Pancreas (tissue), 10 donors: ENCODE measurements around the gene BRINP2. TPM values are rescaled to one million over a fixed set of nuclear protein-coding genes. Genes with fewer than 3 reads are reported as not detected.

ENCODE experiments used
- ATAC-seq, 4 donors: fragments of 200-7000 bp; cut with Tn5 transposase; one replicate each; pipeline versions ENCODE4 v1.8.0 to v1.9.1; 2020; ENCODE audit warnings: mild to moderate bottlenecking in 4 of 4, moderate library complexity in 4 of 4
- DNase-seq, 6 donors: peaks; one replicate each; pipeline ENCODE4 v3.0.0-alpha.2; 2020
- FAIRE-seq: peaks from 2 replicates; lab custom pipeline; 2012; peaks lifted over from hg19 to GRCh38; lab: Jason Lieb, UNC
- H3K27ac ChIP-seq, 4 donors: fragments of 200-600 bp; sonication (generic); 1 replicate in 3 of 4; 2 replicates in 1 of 4; pipeline versions ENCODE4 v1.5.0 to v1.8.0; 2020
- H3K27me3 ChIP-seq, 4 donors: fragments of 200-600 bp; one replicate each; pipeline ENCODE4 v1.8.0; 2021
- H3K36me3 ChIP-seq, 3 donors: fragments of 200-600 bp; sonication (generic) in 1 of 3; one replicate each; pipeline versions ENCODE4 v1.5.0 to v1.8.0; 2020 to 2021
- H3K4me1 ChIP-seq, 3 donors: fragments of 200-600 bp; one replicate each; pipeline ENCODE4 v1.8.0; 2021
- H3K4me3 ChIP-seq, 4 donors: fragments of 200-600 bp; sonication (generic) in 2 of 4; one replicate each; pipeline versions ENCODE4 v1.5.0 to v1.8.0; 2020 to 2021
- H3K9me3 ChIP-seq, 4 donors: fragments of 200-600 bp; one replicate each; pipeline ENCODE4 v1.8.0; 2021
- CTCF ChIP-seq, 4 donors: fragments of 200-600 bp; sonication (generic) in 3 of 4; IDR thresholded peaks; one replicate each; pipeline versions ENCODE4 v1.5.0 to v1.8.0; 2021; ENCODE audit warnings: antibody characterized with exemption in 4 of 4
- WGBS, 2 donors: extraction: QIAGEN DNeasy Blood & Tissue Kit; methylation state at CpG; one replicate each; pipeline ENCODE4 v1.1.7; 2013; 5-methylcytosine and 5-hydroxymethylcytosine counted together
- intact Hi-C, 3 donors: fragments of 100-400 bp; cut with DNase I; formaldehyde crosslinking; loops; one replicate each; pipeline versions ENCODE4 v1.11.1 to v1.14.2; 2022
- polyA plus RNA-seq, 2 donors: library from polyadenylated mRNA; stranded (reverse); fragments of 200-250 nt; gene quantifications; one replicate each; pipeline ENCODE4 v1.2.3, GENCODE V29; 2013
- total RNA-seq, 6 donors: library from RNA; stranded (reverse); fragmentation: NEBNext Ultra II Directional in 4 of 6; extraction: Animal tissue kit (Norgen Biotek cat#: 25700) in 4 of 6; gene quantifications; one replicate each; pipeline versions ENCODE4 v1.2.1 to v1.2.4, GENCODE V29; 2021 to 2023
- donor health status: healthy with polysubstance abuse.
- donor health status: DM: no; HTN: no; CAD: no; lungs with moderate emphysema.
- donor health status: DM: no; HTN: no; CAD: no.
- donor health status: control.
- donor health status: control.
- donor health status: Bipolar disorder and iron deficiency.
- donor health status: DM: yes; HTN: yes; CAD: no.
- donor health status: DM: no; HTN: no; CAD: no.
- donor health status: DM: no; HTN: no; CAD: no.
- donor health status: DM: yes; HTN: yes; CAD: no.

Gene BRINP2
- total and polyA plus RNA-seq, 8 donors: 0.04 to 0.23 (median 0.19) TPM; not detected in 5

DNA sequence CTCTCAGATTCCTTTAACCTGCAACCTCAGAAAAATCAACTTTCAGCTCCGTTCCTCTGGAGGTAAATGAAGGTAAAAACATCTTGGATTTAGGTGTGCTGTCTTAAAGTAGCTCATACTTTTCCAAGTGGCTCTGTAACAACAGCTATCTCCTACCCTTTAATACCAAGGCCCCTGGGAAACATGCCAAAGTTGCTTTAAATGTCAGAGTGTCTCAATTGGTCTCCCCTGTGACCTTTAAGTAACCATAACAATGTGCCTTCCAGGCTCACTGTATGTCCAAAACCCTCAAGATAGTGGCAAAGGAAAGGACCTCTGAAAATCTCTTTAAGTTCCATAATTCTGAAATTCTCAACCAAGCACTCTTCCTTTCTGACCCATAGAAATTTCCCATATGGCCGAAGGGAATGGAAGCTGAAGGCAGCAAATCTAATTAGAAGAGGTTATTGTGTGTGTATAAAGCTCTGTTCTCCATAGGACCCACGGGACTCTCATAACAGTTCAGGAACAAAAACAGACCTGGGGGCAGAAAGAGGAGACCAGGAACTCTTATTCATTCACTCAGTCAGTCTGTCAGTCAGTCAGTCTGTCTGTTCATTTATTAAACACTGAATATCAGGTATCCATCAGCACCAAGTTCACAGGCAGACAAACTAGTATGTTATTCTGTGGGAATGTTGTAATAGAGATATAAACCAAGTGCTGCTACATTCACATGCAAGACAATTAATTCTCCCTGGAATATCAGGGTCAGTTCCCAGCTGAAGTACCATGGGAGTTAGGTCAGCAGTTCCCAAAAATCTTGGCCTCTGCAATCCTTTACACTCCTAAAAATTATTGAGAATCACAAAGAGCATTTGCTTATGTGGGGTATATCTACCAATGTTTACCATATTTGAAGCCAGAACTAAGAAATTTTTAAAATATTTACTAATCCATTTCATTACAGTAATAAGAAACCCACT, 25.4 kb upstream of the BRINP2 start:
- WGBS, 2 donors: 57 to 64% methylated on average over 3 of the region's 3 CpGs
- Histone ChIP-seq H3K27me3 (peaks cover 0 to 5% (median 0%) of the 10 kb centered on the region in 4 donors), H3K4me1 (no peaks in the 10 kb centered on the region), H3K27ac (no peak overlapping the region), H3K36me3 (no peaks in the 10 kb centered on the region), H3K9me3 (no peaks in the 10 kb centered on the region), H3K4me3 (no peak overlapping the region)
- DNase-seq (no peak), FAIRE-seq (no peak), ATAC-seq (no peak)
- no peak for TF ChIP-seq CTCF (IDR thresholded peaks at IDR 0.05)
- intact Hi-C loops: no loop called here

- FAIRE-seq: no peak
- Histone ChIP-seq H3K4me3 (no peak overlapping the region), H3K27ac (no peak overlapping the region), H3K4me1 (no peaks in the 10 kb centered on the region), H3K9me3 (no peaks in the 10 kb centered on the region), H3K27me3 (no peaks in the 10 kb centered on the region), H3K36me3 (no peaks in the 10 kb centered on the region)
- WGBS, 2 donors: 46 to 51% methylated on average over 2 of the region's 2 CpGs
- no peak for DNase-seq
- intact Hi-C loops: no loop called here
- ATAC-seq: no peak
- TF ChIP-seq CTCF (IDR thresholded peaks at IDR 0.05): no peak
These were observed 24.3 kb upstream of the BRINP2 start for GRCh38 chr1:177146499-177146898.

GRCh38 chr1:177162243-177162642, 8.5 kb upstream of the BRINP2 start:
- Histone ChIP-seq H3K36me3 (no peaks in the 10 kb centered on the region), H3K27ac (no peak overlapping the region), H3K27me3 (peaks cover 0 to 25% (median 2%) of the 10 kb centered on the region in 4 donors), H3K4me3 (no peak overlapping the region), H3K9me3 (no peaks in the 10 kb centered on the region), H3K4me1 (no peaks in the 10 kb centered on the region)
- no peak for FAIRE-seq
- 48 to 63% methylated on average over 2 of the region's 2 CpGs for WGBS, 2 donors
- intact Hi-C loops: no loop called here
- ATAC-seq: no peak
- DNase-seq: no peak
- no peak for TF ChIP-seq CTCF (IDR thresholded peaks at IDR 0.05)

DNA sequence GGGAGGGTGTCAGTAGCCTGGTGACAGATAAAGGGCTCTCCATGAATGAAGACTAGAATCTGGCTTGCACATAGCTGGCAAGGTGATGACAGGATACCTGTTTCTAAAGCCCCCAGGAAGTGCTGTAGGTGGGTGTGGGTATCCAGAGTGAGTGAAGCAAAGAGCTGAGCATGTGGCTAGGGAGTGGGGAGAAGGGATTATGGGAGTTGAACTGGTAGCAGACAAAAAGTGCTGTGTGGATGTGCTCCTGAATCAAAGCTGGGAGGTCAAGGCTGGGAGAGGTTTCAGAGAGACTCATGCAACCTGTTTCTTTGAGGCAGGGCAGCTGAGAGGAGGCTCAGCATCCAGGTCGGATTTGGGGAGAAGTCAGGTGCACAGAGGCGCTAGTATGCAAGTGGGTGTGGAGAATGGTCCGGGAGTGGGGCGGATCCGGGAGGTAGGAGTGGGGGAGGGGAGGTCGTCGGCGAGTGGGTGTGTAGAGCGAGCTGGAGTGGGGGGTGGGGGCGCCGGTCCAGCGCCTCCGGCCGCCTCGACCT, 6.8 kb upstream of the BRINP2 start:
- intact Hi-C loops: no loop called here
- Histone ChIP-seq H3K27ac (no peak overlapping the region), H3K4me1 (no peaks in the 10 kb centered on the region), H3K9me3 (no peaks in the 10 kb centered on the region), H3K27me3 (peaks cover 0 to 25% (median 2%) of the 10 kb centered on the region in 4 donors), H3K36me3 (no peaks in the 10 kb centered on the region), H3K4me3 (peak overlapping the region in 1 of 4 donors; percentile 37)
- no peak for DNase-seq
- FAIRE-seq: no peak
- WGBS, 2 donors: 4 to 8% methylated on average over 14 to 15 of the region's 15 CpGs
- no peak for TF ChIP-seq CTCF (IDR thresholded peaks at IDR 0.05)
- peak in 2 of 4 donors; percentile 9 to 23 for ATAC-seq
